HEK293T (cell line): ENCODE results near the gene ME3.

ENCODE experiments used
- BHLHE40 ChIP-seq: fragments of 450-650 bp; IDR thresholded peaks from 2 replicates; pipeline ENCODE4 v1.6.1; 2016; ENCODE audit warnings: mild to moderate bottlenecking, moderate library complexity, borderline replicate concordance
- FOXA1 ChIP-seq: fragments of 450-650 bp; IDR thresholded peaks from 2 replicates; pipeline ENCODE4 v1.6.1; 2016; ENCODE audit warnings: mild to moderate bottlenecking
- FOXK2 ChIP-seq: fragments of 450-650 bp; IDR thresholded peaks from 2 replicates; pipeline ENCODE4 v1.6.1; 2016; ENCODE audit warnings: mild to moderate bottlenecking
- HDGF ChIP-seq: fragments of 450-650 bp; IDR thresholded peaks from 2 replicates; pipeline ENCODE4 v1.6.1; 2017; ENCODE audit warnings: antibody characterized with exemption, borderline replicate concordance
- L3MBTL2 ChIP-seq: fragments of 450-650 bp; conservative IDR thresholded peaks from 2 replicates; pipeline ENCODE4 v1.6.1; 2016; ENCODE audit warnings: mild to moderate bottlenecking
- NFRKB ChIP-seq: fragments of 450-650 bp; IDR thresholded peaks from 2 replicates; pipeline ENCODE4 v1.6.1; 2016; ENCODE audit warnings: mild to moderate bottlenecking, moderate library complexity
- PKNOX1 ChIP-seq: fragments of 450-650 bp; IDR thresholded peaks from 2 replicates; pipeline ENCODE4 v1.6.1; 2016
- SUZ12 ChIP-seq: fragments of 450-650 bp; IDR thresholded peaks from 2 replicates; pipeline ENCODE4 v1.6.1; 2016; ENCODE audit warnings: mild to moderate bottlenecking
- TARDBP ChIP-seq: fragments of 450-650 bp; IDR thresholded peaks from 2 replicates; pipeline ENCODE4 v1.6.1; 2016

DNA sequence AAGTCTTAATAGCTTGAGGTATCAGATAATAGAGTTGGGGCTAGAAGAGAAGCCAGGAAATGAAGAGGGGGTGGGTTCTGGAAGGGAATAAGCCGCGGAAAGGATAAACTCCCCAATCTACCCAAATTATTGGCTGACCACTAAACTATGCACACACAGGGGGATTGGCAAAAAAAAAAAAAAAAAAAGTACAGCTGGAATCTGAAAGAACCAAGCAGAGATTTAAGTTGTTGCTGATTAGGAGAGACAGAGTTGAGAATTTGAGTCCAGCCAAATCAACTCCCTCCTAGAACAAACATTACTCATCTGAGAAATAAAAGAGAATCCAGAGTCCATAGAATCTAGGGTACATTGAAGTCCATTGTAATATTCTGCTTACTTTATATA is 162.8 kb downstream of the ME3 start:
- no peak for TF ChIP-seq HDGF
- no peak for TF ChIP-seq FOXA1
- TF ChIP-seq BHLHE40: no peak
- no peak for TF ChIP-seq TARDBP
- TF ChIP-seq SUZ12: no peak
- no peak for TF ChIP-seq L3MBTL2
- TF ChIP-seq NFRKB: no peak
- TF ChIP-seq FOXK2: no peak
- TF ChIP-seq PKNOX1: no peak
